Endothelial cell (in vitro differentiated cells): Measurements from ENCODE around the gene DSCAML1. TPM values are rescaled to one million over a fixed set of nuclear protein-coding genes. Genes with fewer than 3 reads are reported as not detected.

ENCODE experiments used
- DNase-seq: peaks from one replicate; pipeline ENCODE4 v3.0.0; 2021; ENCODE audit warnings: low spot score
- H3K27ac Mint-ChIP-seq: one replicate; pipeline ENCODE4 v1.8.0; 2021; ENCODE audit warnings: mixed read lengths, inconsistent platforms; ENCODE audit not compliant: unreplicated experiment
- H3K27me3 Mint-ChIP-seq: one replicate; pipeline ENCODE4 v1.8.0; 2021; ENCODE audit warnings: mild to moderate bottlenecking, moderate library complexity, mixed read lengths, inconsistent platforms; ENCODE audit not compliant: unreplicated experiment
- H3K36me3 Mint-ChIP-seq: one replicate; pipeline ENCODE4 v1.8.0; 2021; ENCODE audit warnings: mild to moderate bottlenecking, low read depth, mixed read lengths, inconsistent platforms; ENCODE audit not compliant: unreplicated experiment
- H3K4me1 Mint-ChIP-seq: one replicate; pipeline ENCODE4 v1.8.0; 2021; ENCODE audit warnings: mild to moderate bottlenecking, mixed read lengths, inconsistent platforms; ENCODE audit not compliant: unreplicated experiment
- H3K4me3 Mint-ChIP-seq: one replicate; pipeline ENCODE4 v1.8.0; 2021; ENCODE audit warnings: mild to moderate bottlenecking, mixed read lengths, inconsistent platforms; ENCODE audit not compliant: unreplicated experiment
- H3K9me3 Mint-ChIP-seq: one replicate; pipeline ENCODE4 v1.8.0; 2021; ENCODE audit warnings: mixed read lengths, inconsistent platforms; ENCODE audit not compliant: unreplicated experiment
- total RNA-seq: library from RNA; stranded (reverse); fragmentation: NEBNext Ultra II Directional; extraction: Animal tissue kit (Norgen Biotek cat#: 25700); gene quantifications from one replicate; pipeline ENCODE4 v1.2.1, GENCODE V29; 2021; ENCODE audit not compliant: unreplicated experiment
- TF ChIP-seq, protein P1 (sequence below): fragments of 200-600 bp; sonication (generic); IDR thresholded peaks from one replicate; pipeline ENCODE4 v1.5.0; 2021; ENCODE audit warnings: antibody characterized with exemption; ENCODE audit not compliant: unreplicated experiment

The DSCAML1 gene
- total RNA-seq, 1 donor from 2014 or later = 3.8 TPM

DNA sequence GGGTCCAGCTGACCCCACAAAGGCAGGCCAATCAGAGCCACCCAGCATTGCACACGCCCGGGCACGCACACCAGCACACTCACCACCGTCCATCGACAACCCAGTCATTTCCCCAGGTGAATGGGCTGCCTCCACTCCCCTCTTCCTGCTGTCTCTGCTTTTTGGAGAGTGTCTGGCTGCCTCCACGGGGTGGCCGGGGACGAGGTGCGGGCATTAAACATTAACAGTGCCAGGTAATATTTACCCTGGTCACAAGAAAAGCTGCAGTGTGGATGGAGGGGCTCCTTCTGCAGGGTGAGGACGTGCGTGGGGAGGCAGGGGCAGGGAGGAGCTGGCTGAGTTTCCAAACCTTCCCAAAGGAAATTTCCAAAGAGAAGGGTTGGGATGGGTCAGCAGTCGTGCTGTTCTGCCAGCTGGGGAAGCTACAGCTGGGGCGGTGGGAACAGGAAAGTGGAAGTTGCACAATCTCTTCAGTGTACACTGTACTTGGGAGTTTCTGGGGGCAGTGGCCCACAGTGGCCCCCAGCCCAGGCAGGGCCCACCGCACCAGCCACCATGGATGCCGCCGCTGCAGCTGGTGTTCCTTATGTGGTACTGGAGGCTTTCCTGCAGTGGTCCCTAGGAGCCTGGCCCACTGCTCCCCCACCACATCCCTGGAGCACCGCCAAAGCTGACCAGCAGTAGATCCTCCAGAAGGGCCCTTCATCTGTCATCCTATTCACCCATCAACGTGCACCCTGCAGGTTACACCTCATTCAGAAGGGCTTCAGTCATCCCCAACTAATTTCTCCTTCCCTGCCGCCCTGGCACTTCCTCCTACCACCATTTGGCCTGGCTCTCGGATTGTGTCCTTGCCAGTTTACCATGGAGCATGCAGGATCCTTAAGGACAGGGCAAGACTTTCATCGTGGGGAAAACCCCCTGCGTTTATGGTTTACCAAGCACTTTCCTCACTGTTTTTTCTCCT lies 27.8 kb upstream of the DSCAML1 start, which contains the start of gene FXYD2:
FXYD2 (minus strand) TSS at position 174 of the 967 bp plus-strand sequence; CDS start at position 108, 66 bp downstream.
- H3K27me3 Mint-ChIP-seq = peaks cover 12% of the 10 kb centered on the region
- peaks cover 14% of the 10 kb centered on the region for H3K4me1 Mint-ChIP-seq
- H3K36me3 Mint-ChIP-seq = no peaks in the 10 kb centered on the region
- TF ChIP-seq, protein P1, sequence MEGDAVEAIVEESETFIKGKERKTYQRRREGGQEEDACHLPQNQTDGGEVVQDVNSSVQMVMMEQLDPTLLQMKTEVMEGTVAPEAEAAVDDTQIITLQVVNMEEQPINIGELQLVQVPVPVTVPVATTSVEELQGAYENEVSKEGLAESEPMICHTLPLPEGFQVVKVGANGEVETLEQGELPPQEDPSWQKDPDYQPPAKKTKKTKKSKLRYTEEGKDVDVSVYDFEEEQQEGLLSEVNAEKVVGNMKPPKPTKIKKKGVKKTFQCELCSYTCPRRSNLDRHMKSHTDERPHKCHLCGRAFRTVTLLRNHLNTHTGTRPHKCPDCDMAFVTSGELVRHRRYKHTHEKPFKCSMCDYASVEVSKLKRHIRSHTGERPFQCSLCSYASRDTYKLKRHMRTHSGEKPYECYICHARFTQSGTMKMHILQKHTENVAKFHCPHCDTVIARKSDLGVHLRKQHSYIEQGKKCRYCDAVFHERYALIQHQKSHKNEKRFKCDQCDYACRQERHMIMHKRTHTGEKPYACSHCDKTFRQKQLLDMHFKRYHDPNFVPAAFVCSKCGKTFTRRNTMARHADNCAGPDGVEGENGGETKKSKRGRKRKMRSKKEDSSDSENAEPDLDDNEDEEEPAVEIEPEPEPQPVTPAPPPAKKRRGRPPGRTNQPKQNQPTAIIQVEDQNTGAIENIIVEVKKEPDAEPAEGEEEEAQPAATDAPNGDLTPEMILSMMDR = no peak
- no peaks in the 10 kb centered on the region for H3K9me3 Mint-ChIP-seq
- H3K4me3 Mint-ChIP-seq = no peak within 1 kb of the TSS
- H3K27ac Mint-ChIP-seq = no peak within 1 kb of the TSS
- no peak for DNase-seq

DNA sequence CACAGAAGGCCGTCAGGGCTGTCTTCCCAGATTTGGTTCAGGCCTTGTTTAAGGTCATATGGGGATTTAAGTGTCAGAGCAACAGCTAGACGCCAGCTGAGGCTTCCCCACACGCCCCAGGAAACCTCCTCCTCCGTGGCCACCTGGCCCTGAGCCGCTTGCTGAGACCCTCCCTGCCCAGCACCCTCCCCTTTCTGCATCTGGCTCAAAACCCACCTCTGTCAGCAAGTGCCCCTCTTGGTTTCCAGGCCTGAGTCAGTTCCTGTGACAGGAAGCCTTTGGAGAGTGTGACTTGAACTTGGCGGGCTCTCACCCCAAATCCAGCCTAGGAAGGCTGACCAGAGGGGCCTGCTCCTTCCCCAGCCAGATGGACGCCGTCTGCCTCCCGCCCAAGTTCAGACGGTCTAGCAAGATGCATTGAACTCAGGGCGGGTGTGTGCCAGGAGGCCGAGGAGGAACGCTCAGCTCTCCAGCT lies 27.0 kb upstream of the DSCAML1 start:
- Mint-ChIP-seq H3K36me3 (no peaks in the 10 kb centered on the region), H3K9me3 (no peaks in the 10 kb centered on the region), H3K27ac (no peak overlapping the region), H3K4me1 (peaks cover 14% of the 10 kb centered on the region), H3K4me3 (no peak overlapping the region), H3K27me3 (peaks cover 12% of the 10 kb centered on the region)
- TF ChIP-seq, protein P1 = no peak
- DNase-seq = no peak

DNA sequence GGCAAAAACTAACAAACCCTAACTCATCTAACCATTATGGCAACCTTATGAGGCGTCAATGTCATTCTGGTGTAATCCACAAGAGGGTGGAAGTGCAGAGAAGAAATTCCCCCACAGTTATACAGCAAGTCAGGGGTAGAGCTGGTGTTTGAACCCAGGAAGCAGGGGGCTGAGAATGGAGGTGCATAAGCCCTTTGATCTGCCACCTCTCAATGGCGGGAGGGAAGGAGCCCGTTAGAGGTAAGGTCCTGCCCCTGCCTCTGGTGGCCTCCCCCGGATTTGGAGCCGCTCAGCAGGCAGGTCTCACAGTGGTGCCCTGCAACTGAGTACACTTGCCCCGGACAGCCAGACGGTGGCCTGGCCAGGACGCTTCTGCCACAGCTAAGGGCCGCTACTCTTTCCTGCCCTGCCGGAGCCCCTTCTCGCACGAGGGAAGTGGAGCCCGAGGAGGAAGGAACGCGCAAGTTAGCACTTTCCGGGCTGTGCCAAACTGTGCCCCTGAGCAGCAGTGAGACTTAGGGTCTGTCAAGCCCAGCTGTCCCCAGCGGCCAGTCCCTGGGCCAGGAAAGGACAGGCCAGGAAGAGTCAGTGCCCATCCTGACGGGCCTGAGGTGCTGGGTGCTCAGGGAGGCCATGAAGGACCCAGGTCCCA lies 26.4 kb upstream of the DSCAML1 start:
- Mint-ChIP-seq H3K36me3 (no peaks in the 10 kb centered on the region), H3K4me3 (no peak overlapping the region), H3K27ac (no peak overlapping the region), H3K4me1 (peaks cover 14% of the 10 kb centered on the region), H3K9me3 (no peaks in the 10 kb centered on the region), H3K27me3 (peaks cover 12% of the 10 kb centered on the region)
- TF ChIP-seq, protein P1 = no peak
- DNase-seq = no peak

DNA sequence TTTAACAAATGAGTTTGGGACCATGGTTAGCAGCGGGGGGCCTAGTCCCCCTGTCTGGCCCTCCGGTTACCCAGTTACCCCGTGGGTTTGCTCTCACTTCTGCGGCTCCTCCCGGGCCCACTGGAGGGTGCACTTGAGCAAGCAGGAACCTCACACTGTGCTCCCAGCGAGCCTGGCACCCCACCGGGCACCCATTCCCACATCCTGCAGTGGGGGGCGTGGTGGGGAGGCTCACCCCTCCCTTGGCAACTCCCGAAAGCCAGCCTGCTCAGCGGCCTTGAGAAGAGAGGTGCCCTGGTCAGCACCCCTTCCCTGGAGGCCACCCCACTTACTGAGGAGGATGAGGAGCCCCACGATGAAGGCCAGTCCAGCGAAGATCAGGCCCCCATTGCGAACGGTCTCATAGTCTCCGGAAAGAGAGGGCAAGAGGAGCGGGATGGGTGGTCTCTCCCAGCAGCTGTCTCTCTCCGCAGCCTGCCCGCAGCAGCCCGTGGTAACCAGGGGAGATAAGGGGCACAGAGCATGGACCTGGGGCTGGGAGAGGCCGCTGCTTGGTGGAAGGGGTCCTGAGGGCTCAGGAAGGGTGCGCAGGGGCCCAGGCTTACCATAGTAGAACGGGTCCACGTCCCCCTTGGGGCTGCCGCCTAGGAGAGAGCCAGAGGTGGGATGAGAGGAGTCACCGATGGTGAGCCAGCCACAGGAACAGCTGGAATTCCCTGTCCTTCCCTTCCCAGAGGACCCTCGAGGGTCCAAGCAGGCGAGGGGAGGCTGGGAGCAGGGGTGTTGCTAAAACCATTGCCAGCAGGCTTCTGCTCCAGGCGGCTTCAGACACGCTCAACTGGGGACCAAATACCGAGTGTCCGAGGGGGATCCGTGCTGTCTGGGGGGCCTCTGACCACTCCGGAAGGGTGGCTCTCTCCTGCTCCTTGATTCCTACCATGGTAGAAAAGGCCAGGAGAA lies 25.3 kb upstream of the DSCAML1 start:
- TF ChIP-seq, protein P1 = no peak
- H3K27me3 Mint-ChIP-seq = peaks cover 7% of the 10 kb centered on the region
- no peak overlapping the region for H3K27ac Mint-ChIP-seq
- no peaks in the 10 kb centered on the region for H3K9me3 Mint-ChIP-seq
- H3K36me3 Mint-ChIP-seq = no peaks in the 10 kb centered on the region
- DNase-seq = peak; percentile 56
- H3K4me3 Mint-ChIP-seq = no peak overlapping the region
- peaks cover 20% of the 10 kb centered on the region for H3K4me1 Mint-ChIP-seq
